H1 (cell line): ENCODE data around the gene HIGD2A.
"Not testable (repeated sequence)": the region's sequence is repeated elsewhere in the genome, so short reads cannot be mapped to it uniquely, and the experiment has no call there.

Experiments used
- EGR1 ChIP-seq: IDR thresholded peaks from 2 replicates; pipeline ENCODE4 v1.6.1; 2011; ENCODE audit warnings: low read depth, low read length, borderline replicate concordance
- TAF7 ChIP-seq: optimal IDR thresholded peaks from 2 replicates; pipeline ENCODE3; 2011; ENCODE audit warnings: low read depth, mild to moderate bottlenecking, inconsistent platforms, low read length, moderate library complexity, borderline replicate concordance
- TF ChIP-seq, protein P1 (sequence below): IDR thresholded peaks from 2 replicates; pipeline ENCODE4 v1.6.1; 2012; ENCODE audit warnings: inconsistent platforms

DNA sequence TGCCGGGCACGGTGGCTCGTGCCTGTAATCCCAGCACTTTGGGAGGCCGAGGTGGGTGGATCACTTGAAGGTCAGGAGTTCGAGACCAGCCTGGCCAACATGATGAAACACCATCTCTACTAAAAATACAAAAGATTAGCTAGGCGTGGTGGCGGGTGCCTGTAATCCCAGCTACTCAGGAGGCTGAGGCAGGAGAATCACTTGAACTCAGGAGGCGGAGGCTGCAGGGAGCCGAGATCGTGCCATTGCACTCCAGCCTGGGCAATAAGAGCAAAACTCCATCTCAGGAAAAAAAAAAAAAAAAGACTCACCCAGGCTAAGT, 19.7 kb downstream of the HIGD2A start:
- not testable (repeated sequence) for TF ChIP-seq TAF7, EGR1
- TF ChIP-seq, protein P1, sequence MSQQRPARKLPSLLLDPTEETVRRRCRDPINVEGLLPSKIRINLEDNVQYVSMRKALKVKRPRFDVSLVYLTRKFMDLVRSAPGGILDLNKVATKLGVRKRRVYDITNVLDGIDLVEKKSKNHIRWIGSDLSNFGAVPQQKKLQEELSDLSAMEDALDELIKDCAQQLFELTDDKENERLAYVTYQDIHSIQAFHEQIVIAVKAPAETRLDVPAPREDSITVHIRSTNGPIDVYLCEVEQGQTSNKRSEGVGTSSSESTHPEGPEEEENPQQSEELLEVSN, result not testable (repeated sequence)
